Measurements from ENCODE around the gene APOF. TPM values are rescaled to one million over a fixed set of nuclear protein-coding genes. Genes with fewer than 3 reads are reported as not detected.

The APOF gene
- total RNA-seq, 1 experiment from 2014 or later, result not detected

DNA sequence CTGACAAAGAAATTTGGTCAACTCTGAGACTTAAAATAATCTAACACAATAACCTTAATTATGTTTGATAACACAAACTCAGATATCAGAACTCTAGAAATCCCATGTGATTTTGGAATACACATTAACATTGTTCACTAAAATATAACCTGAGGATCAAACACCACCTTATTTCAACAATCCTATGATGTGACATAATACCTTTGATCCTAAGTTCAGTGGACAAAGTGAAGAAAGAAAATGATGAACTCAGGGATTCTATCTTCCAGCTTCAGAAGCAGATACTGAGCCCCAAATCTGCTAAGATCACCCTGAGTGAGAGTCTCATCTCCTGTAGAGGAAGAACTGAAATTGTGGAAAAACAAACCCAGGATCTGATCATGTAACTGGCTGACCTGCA is 35.7 kb upstream of the APOF start:
- no peak overlapping the region for H2AFZ ChIP-seq (ENCODE audit: low read length)
- no peaks in the 10 kb centered on the region for H3K27me3 ChIP-seq (ENCODE audit: low read length)
- H3K27ac ChIP-seq (ENCODE audit: low read length), result no peak overlapping the region
- H3K79me2 ChIP-seq (ENCODE audit: low read length), result no peaks in the 10 kb centered on the region
- H3K9ac ChIP-seq (ENCODE audit: low read length), result no peak overlapping the region
- no peak overlapping the region for H3K4me2 ChIP-seq (ENCODE audit: low read depth, low read length, poor library complexity, severe bottlenecking)
- no peaks in the 10 kb centered on the region for H3K4me1 ChIP-seq (ENCODE audit: low read length)
- H3K4me3 ChIP-seq (ENCODE audit: low read length), result no peak overlapping the region
- no peak for DNase-seq
- no peaks in the 10 kb centered on the region for H3K36me3 ChIP-seq (ENCODE audit: insufficient read depth, low read length)
- H3K9me2 ChIP-seq (replicated peaks; ENCODE audit: insufficient read depth, low read length), result no peaks in the 10 kb centered on the region
- no peaks in the 10 kb centered on the region for H3K9me3 ChIP-seq (ENCODE audit: low read length)
- no peaks in the 10 kb centered on the region for H4K20me1 ChIP-seq (ENCODE audit: insufficient read depth, low read depth, low read length)

DNA sequence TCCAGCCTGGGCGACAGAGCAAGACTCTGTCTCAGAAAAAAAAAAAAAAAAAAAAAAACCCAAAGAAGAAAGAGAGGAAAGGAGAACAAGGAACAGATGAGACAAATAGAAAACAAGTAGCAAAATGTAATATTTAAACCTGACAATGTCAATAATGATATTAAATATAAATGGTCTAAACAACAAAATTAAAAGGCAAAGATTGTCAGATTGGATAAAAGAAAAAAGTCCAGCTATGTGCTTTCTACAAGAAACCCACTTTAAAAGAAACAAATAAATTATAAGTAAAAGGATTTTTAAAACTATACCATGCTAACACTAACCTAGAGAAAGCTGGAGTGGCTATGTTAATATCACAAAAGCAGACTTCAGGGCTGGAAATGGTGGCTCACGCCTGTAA is 29.7 kb upstream of the APOF start:
- Histone ChIP-seq H3K27me3 (ENCODE audit: low read length) (no peaks in the 10 kb centered on the region), H3K4me3 (ENCODE audit: low read length) (no peak overlapping the region), H3K9me3 (ENCODE audit: low read length) (no peaks in the 10 kb centered on the region), H3K36me3 (ENCODE audit: insufficient read depth, low read length) (no peaks in the 10 kb centered on the region), H2AFZ (ENCODE audit: low read length) (no peak overlapping the region), H3K4me2 (ENCODE audit: low read depth, low read length, poor library complexity, severe bottlenecking) (no peak overlapping the region), H3K9ac (ENCODE audit: low read length) (no peak overlapping the region), H3K79me2 (ENCODE audit: low read length) (no peaks in the 10 kb centered on the region), H3K4me1 (ENCODE audit: low read length) (no peaks in the 10 kb centered on the region), H4K20me1 (ENCODE audit: insufficient read depth, low read depth, low read length) (no peaks in the 10 kb centered on the region), H3K27ac (ENCODE audit: low read length) (no peak overlapping the region), H3K9me2 (replicated peaks; ENCODE audit: insufficient read depth, low read length) (no peaks in the 10 kb centered on the region)
- DNase-seq, result no peak

- Histone ChIP-seq H3K4me1 (ENCODE audit: low read length) (no peaks in the 10 kb centered on the region), H3K4me2 (ENCODE audit: low read depth, low read length, poor library complexity, severe bottlenecking) (no peak overlapping the region), H3K27me3 (ENCODE audit: low read length) (no peaks in the 10 kb centered on the region), H3K27ac (ENCODE audit: low read length) (no peak overlapping the region), H3K4me3 (ENCODE audit: low read length) (no peak overlapping the region), H3K9me3 (ENCODE audit: low read length) (no peaks in the 10 kb centered on the region), H3K9me2 (replicated peaks; ENCODE audit: insufficient read depth, low read length) (no peaks in the 10 kb centered on the region), H3K36me3 (ENCODE audit: insufficient read depth, low read length) (no peaks in the 10 kb centered on the region), H4K20me1 (ENCODE audit: insufficient read depth, low read depth, low read length) (no peaks in the 10 kb centered on the region), H2AFZ (ENCODE audit: low read length) (no peak overlapping the region), H3K9ac (ENCODE audit: low read length) (no peak overlapping the region), H3K79me2 (ENCODE audit: low read length) (no peaks in the 10 kb centered on the region)
- DNase-seq, result peak; percentile 26
Measured at GRCh38 chr12:56391721-56392120, 29.1 kb upstream of the APOF start.

DNA sequence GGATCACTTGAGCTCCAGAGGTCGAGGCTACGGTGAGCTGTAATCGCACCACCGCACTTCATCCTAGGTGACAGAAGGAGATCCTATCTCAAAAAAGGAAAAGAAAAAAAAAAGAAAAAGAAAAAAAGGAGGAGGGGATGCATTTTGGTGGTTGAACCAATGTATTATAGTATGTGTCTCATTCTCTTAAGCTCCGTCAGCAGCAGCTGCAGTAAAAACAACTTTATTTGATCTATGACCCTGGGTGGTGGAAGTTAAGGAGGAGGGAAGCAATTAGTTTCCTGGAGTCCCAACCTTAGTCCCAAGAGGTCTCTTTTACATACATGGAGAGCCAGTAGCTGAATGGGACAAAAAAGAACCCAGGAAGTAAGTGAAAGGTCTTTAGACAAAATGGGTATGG is 26.8 kb upstream of the APOF start:
- H2AFZ ChIP-seq (ENCODE audit: low read length), result no peak overlapping the region
- no peak overlapping the region for H3K9ac ChIP-seq (ENCODE audit: low read length)
- H3K9me3 ChIP-seq (ENCODE audit: low read length), result no peaks in the 10 kb centered on the region

DNA sequence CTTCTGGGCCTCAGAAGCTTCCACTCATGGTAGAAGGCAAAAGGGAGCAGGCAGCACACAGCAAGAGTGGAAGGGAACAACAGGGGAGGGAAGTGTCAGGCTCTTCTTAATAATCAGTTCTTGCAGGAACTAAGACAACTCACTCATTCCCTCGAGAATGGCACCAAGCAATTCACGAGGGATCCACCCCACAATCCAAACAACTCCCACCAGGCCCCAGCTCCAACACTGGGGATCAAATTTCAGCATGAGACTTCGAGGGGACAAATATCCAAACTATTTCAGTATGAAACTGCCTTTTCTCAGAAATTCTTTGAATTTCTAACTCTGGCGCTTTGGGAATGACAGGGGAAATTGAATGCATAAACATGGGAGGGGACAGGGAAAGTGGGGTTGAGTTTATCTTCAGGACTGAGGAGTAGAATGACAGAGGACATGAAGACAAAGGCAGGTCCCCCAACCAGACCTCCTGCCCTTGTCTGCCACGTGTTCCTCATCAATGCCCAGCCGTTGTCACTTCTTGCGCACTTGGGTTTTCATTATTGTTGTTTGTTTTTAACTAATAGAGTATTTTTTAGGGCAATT is 24.6 kb upstream of the APOF start:
- H3K9ac ChIP-seq (ENCODE audit: low read length), result no peak overlapping the region
- H3K4me2 ChIP-seq (ENCODE audit: low read depth, low read length, poor library complexity, severe bottlenecking), result no peak overlapping the region
- no peaks in the 10 kb centered on the region for H4K20me1 ChIP-seq (ENCODE audit: insufficient read depth, low read depth, low read length)
- H3K9me3 ChIP-seq (ENCODE audit: low read length), result no peaks in the 10 kb centered on the region
- no peaks in the 10 kb centered on the region for H3K4me1 ChIP-seq (ENCODE audit: low read length)
- H3K27me3 ChIP-seq (ENCODE audit: low read length), result no peaks in the 10 kb centered on the region
- no peak overlapping the region for H3K27ac ChIP-seq (ENCODE audit: low read length)
- H3K36me3 ChIP-seq (ENCODE audit: insufficient read depth, low read length), result no peaks in the 10 kb centered on the region
- no peaks in the 10 kb centered on the region for H3K79me2 ChIP-seq (ENCODE audit: low read length)
- no peak for DNase-seq
- H2AFZ ChIP-seq (ENCODE audit: low read length), result no peak overlapping the region
- no peaks in the 10 kb centered on the region for H3K9me2 ChIP-seq (replicated peaks; ENCODE audit: insufficient read depth, low read length)
- H3K4me3 ChIP-seq (ENCODE audit: low read length), result no peak overlapping the region

More for the DNA sequence above, 26.8 kb upstream of the APOF start:
- H3K4me2 ChIP-seq (ENCODE audit: low read depth, low read length, poor library complexity, severe bottlenecking), result no peak overlapping the region
- DNase-seq, result peak; percentile 24
- no peaks in the 10 kb centered on the region for H4K20me1 ChIP-seq (ENCODE audit: insufficient read depth, low read depth, low read length)
- H3K27me3 ChIP-seq (ENCODE audit: low read length), result no peaks in the 10 kb centered on the region
- H3K79me2 ChIP-seq (ENCODE audit: low read length), result no peaks in the 10 kb centered on the region
- H3K4me1 ChIP-seq (ENCODE audit: low read length), result no peaks in the 10 kb centered on the region
- H3K9me2 ChIP-seq (replicated peaks; ENCODE audit: insufficient read depth, low read length), result no peaks in the 10 kb centered on the region
- no peaks in the 10 kb centered on the region for H3K36me3 ChIP-seq (ENCODE audit: insufficient read depth, low read length)
- no peak overlapping the region for H3K27ac ChIP-seq (ENCODE audit: low read length)
- no peak overlapping the region for H3K4me3 ChIP-seq (ENCODE audit: low read length)

- H3K9ac ChIP-seq (ENCODE audit: low read length), result no peak overlapping the region
- no peaks in the 10 kb centered on the region for H4K20me1 ChIP-seq (ENCODE audit: insufficient read depth, low read depth, low read length)
- H3K36me3 ChIP-seq (ENCODE audit: insufficient read depth, low read length), result no peaks in the 10 kb centered on the region
- no peak overlapping the region for H3K27ac ChIP-seq (ENCODE audit: low read length)
- H3K79me2 ChIP-seq (ENCODE audit: low read length), result no peaks in the 10 kb centered on the region
- H3K27me3 ChIP-seq (ENCODE audit: low read length), result no peaks in the 10 kb centered on the region
- DNase-seq, result peak; percentile 41
- no peak overlapping the region for H2AFZ ChIP-seq (ENCODE audit: low read length)
- H3K4me3 ChIP-seq (ENCODE audit: low read length), result no peak overlapping the region
- no peaks in the 10 kb centered on the region for H3K9me3 ChIP-seq (ENCODE audit: low read length)
- H3K4me2 ChIP-seq (ENCODE audit: low read depth, low read length, poor library complexity, severe bottlenecking), result no peak overlapping the region
- H3K4me1 ChIP-seq (ENCODE audit: low read length), result no peaks in the 10 kb centered on the region
- H3K9me2 ChIP-seq (replicated peaks; ENCODE audit: insufficient read depth, low read length), result no peaks in the 10 kb centered on the region
Measured at GRCh38 chr12:56385873-56386272, 23.2 kb upstream of the APOF start.

- Histone ChIP-seq H4K20me1 (ENCODE audit: insufficient read depth, low read depth, low read length) (no peaks in the 10 kb centered on the region), H3K4me3 (ENCODE audit: low read length) (no peak overlapping the region), H3K27me3 (ENCODE audit: low read length) (no peaks in the 10 kb centered on the region), H2AFZ (ENCODE audit: low read length) (no peak overlapping the region), H3K9me3 (ENCODE audit: low read length) (no peaks in the 10 kb centered on the region), H3K4me2 (ENCODE audit: low read depth, low read length, poor library complexity, severe bottlenecking) (no peak overlapping the region), H3K4me1 (ENCODE audit: low read length) (no peaks in the 10 kb centered on the region), H3K9ac (ENCODE audit: low read length) (no peak overlapping the region), H3K27ac (ENCODE audit: low read length) (no peak overlapping the region), H3K36me3 (ENCODE audit: insufficient read depth, low read length) (no peaks in the 10 kb centered on the region), H3K9me2 (replicated peaks; ENCODE audit: insufficient read depth, low read length) (no peaks in the 10 kb centered on the region), H3K79me2 (ENCODE audit: low read length) (no peaks in the 10 kb centered on the region)
- DNase-seq, result peak; percentile 31
Measured at GRCh38 chr12:56382611-56383010, 20.0 kb upstream of the APOF start.

- Histone ChIP-seq H3K4me2 (ENCODE audit: low read depth, low read length, poor library complexity, severe bottlenecking) (no peak overlapping the region), H3K9me3 (ENCODE audit: low read length) (no peaks in the 10 kb centered on the region), H3K9me2 (replicated peaks; ENCODE audit: insufficient read depth, low read length) (no peaks in the 10 kb centered on the region), H2AFZ (ENCODE audit: low read length) (no peak overlapping the region), H3K4me3 (ENCODE audit: low read length) (no peak overlapping the region), H3K79me2 (ENCODE audit: low read length) (no peaks in the 10 kb centered on the region), H3K4me1 (ENCODE audit: low read length) (peaks cover 14% of the 10 kb centered on the region), H4K20me1 (ENCODE audit: insufficient read depth, low read depth, low read length) (no peaks in the 10 kb centered on the region), H3K36me3 (ENCODE audit: insufficient read depth, low read length) (no peaks in the 10 kb centered on the region), H3K27ac (ENCODE audit: low read length) (no peak overlapping the region), H3K9ac (ENCODE audit: low read length) (no peak overlapping the region), H3K27me3 (ENCODE audit: low read length) (no peaks in the 10 kb centered on the region)
- peak; percentile 7 for DNase-seq
Measured at GRCh38 chr12:56377989-56378316, 15.3 kb upstream of the APOF start.
